Nephron (organoid): ENCODE results near the gene TP53I3.

ENCODE experiments used
- H3K27ac Mint-ChIP-seq, 3 experiments: 2 replicates each; pipeline ENCODE4 v1.8.0; 2020; ENCODE audit warnings: mixed read lengths in 3 of 3, mild to moderate bottlenecking in 2 of 3, moderate library complexity in 1 of 3
- H3K27me3 Mint-ChIP-seq: 2 replicates; pipeline ENCODE4 v1.8.0; 2021; ENCODE audit warnings: low read depth, mild to moderate bottlenecking, moderate library complexity, mixed read lengths
- H3K36me3 Mint-ChIP-seq: 2 replicates; pipeline ENCODE4 v1.8.0; 2020; ENCODE audit warnings: low read depth, mixed read lengths
- H3K4me1 Mint-ChIP-seq: 2 replicates; pipeline ENCODE4 v1.8.0; 2020; ENCODE audit warnings: mixed read lengths
- H3K4me3 Mint-ChIP-seq, 3 experiments: 2 replicates each; pipeline ENCODE4 v1.8.0; 2020; ENCODE audit warnings: mild to moderate bottlenecking in 3 of 3, mixed read lengths in 3 of 3, moderate library complexity in 2 of 3
- H3K9me3 Mint-ChIP-seq: 2 replicates; pipeline ENCODE4 v1.8.0; 2020; ENCODE audit warnings: mixed read lengths
- TF ChIP-seq, protein P1 (sequence below), 3 experiments: fragments of 200-600 bp; sonication (generic); IDR thresholded peaks; one replicate each; pipeline ENCODE4 v1.5.0; 2021; ENCODE audit warnings: antibody characterized with exemption in 3 of 3; ENCODE audit not compliant: unreplicated experiment in 3 of 3

Gene TP53I3

GRCh38 chr2:24122366-24123194 is 37.9 kb upstream of the TP53I3 start:
- Mint-ChIP-seq H3K36me3 (peaks cover 11% of the 10 kb centered on the region), H3K4me3 (peak overlapping the region; percentile 91 to 94 (median 93)), H3K27me3 (no peaks in the 10 kb centered on the region), H3K9me3 (no peaks in the 10 kb centered on the region), H3K4me1 (peaks cover 42% of the 10 kb centered on the region), H3K27ac (peak overlapping the region; percentile 91 to 96 (median 93))
- TF ChIP-seq, protein P1, sequence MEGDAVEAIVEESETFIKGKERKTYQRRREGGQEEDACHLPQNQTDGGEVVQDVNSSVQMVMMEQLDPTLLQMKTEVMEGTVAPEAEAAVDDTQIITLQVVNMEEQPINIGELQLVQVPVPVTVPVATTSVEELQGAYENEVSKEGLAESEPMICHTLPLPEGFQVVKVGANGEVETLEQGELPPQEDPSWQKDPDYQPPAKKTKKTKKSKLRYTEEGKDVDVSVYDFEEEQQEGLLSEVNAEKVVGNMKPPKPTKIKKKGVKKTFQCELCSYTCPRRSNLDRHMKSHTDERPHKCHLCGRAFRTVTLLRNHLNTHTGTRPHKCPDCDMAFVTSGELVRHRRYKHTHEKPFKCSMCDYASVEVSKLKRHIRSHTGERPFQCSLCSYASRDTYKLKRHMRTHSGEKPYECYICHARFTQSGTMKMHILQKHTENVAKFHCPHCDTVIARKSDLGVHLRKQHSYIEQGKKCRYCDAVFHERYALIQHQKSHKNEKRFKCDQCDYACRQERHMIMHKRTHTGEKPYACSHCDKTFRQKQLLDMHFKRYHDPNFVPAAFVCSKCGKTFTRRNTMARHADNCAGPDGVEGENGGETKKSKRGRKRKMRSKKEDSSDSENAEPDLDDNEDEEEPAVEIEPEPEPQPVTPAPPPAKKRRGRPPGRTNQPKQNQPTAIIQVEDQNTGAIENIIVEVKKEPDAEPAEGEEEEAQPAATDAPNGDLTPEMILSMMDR (IDR thresholded peaks at IDR 0.05; ENCODE audit: unreplicated experiment in 3 of 3): no peak

GRCh38 chr2:24121469-24121868 is 36.8 kb upstream of the TP53I3 start:
- peak overlapping the region; percentile 90 to 91 (median 90) for H3K27ac Mint-ChIP-seq
- no peaks in the 10 kb centered on the region for H3K9me3 Mint-ChIP-seq
- H3K4me1 Mint-ChIP-seq: peaks cover 42% of the 10 kb centered on the region

DNA sequence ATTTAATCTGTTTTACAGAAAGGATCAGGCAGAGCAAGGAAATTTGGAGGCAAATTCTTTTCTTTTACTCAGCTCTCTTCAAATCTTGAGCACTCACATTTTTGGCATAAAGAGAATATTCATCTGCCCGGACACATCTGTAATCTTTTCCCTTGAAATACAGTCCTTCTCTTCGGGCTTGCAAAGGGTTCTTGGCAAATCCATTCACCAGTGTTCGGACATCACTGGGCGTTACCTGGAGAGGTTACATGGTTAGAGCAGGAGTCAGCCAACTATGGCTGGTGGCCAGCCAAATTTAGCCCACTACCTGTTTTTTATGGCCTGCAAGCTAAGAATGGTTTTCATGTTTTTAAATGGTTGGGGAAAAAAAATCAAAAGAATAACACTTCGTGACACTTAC is 36.4 kb upstream of the TP53I3 start:
- peak overlapping the region; percentile 90 to 91 (median 90) for H3K27ac Mint-ChIP-seq
- peak overlapping the region in 2 of 3 experiments; percentile 57 to 93 for H3K4me3 Mint-ChIP-seq
- TF ChIP-seq, protein P1 (IDR thresholded peaks at IDR 0.05; ENCODE audit: unreplicated experiment in 3 of 3): no peak
- no peaks in the 10 kb centered on the region for H3K9me3 Mint-ChIP-seq
- H3K36me3 Mint-ChIP-seq: peaks cover 8% of the 10 kb centered on the region
- no peaks in the 10 kb centered on the region for H3K27me3 Mint-ChIP-seq
- H3K4me1 Mint-ChIP-seq: peaks cover 38% of the 10 kb centered on the region

More at GRCh38 chr2:24121469-24121868, 36.8 kb upstream of the TP53I3 start:
- H3K4me3 Mint-ChIP-seq: peak overlapping the region; percentile 64 to 93 (median 91)
- no peaks in the 10 kb centered on the region for H3K27me3 Mint-ChIP-seq
- TF ChIP-seq, protein P1 (IDR thresholded peaks at IDR 0.05; ENCODE audit: unreplicated experiment in 3 of 3): no peak
- H3K36me3 Mint-ChIP-seq: peaks cover 8% of the 10 kb centered on the region

GRCh38 chr2:24117902-24118301 is 33.3 kb upstream of the TP53I3 start:
- TF ChIP-seq, protein P1 (IDR thresholded peaks at IDR 0.05; ENCODE audit: unreplicated experiment in 3 of 3): no peak
- no peak overlapping the region for H3K4me3 Mint-ChIP-seq
- H3K27ac Mint-ChIP-seq: peak overlapping the region in 1 of 3 experiments; percentile 24
- H3K4me1 Mint-ChIP-seq: peaks cover 20% of the 10 kb centered on the region
- no peaks in the 10 kb centered on the region for H3K27me3 Mint-ChIP-seq
- H3K9me3 Mint-ChIP-seq: peaks cover 9% of the 10 kb centered on the region
- H3K36me3 Mint-ChIP-seq: peaks cover 19% of the 10 kb centered on the region

GRCh38 chr2:24115057-24115456 is 30.4 kb upstream of the TP53I3 start:
- TF ChIP-seq, protein P1 (IDR thresholded peaks at IDR 0.05; ENCODE audit: unreplicated experiment in 3 of 3): no peak
- H3K4me3 Mint-ChIP-seq: no peak overlapping the region
- H3K27me3 Mint-ChIP-seq: no peaks in the 10 kb centered on the region
- H3K36me3 Mint-ChIP-seq: peaks cover 19% of the 10 kb centered on the region
- H3K9me3 Mint-ChIP-seq: peaks cover 12% of the 10 kb centered on the region
- peaks cover 16% of the 10 kb centered on the region for H3K4me1 Mint-ChIP-seq
- H3K27ac Mint-ChIP-seq: no peak overlapping the region
